ENCODE data around the gene BID.

The BID gene

GRCh38 chr22:17783773-17784480, 9.7 kb upstream of the BID start:
- DNase-seq (ENCODE audit: low spot score): no peak

- DNase-seq (ENCODE audit: low spot score): no peak
Observed at GRCh38 chr22:17783312-17783711, 9.0 kb upstream of the BID start.

GRCh38 chr22:17782621-17783020, 8.4 kb upstream of the BID start:
- no peak for DNase-seq (ENCODE audit: low spot score)

- no peak for DNase-seq (ENCODE audit: low spot score)
Observed at GRCh38 chr22:17782158-17782557, 7.9 kb upstream of the BID start.

- DNase-seq (ENCODE audit: low spot score): peak; percentile 59
Observed at GRCh38 chr22:17781319-17782031, 7.2 kb upstream of the BID start.

GRCh38 chr22:17780741-17781318, 6.6 kb upstream of the BID start:
- no peak for DNase-seq (ENCODE audit: low spot score)

- no peak for DNase-seq (ENCODE audit: low spot score)
Observed at GRCh38 chr22:17780116-17780740, 6.0 kb upstream of the BID start.

GRCh38 chr22:17779286-17780115, 5.2 kb upstream of the BID start:
- no peak for DNase-seq (ENCODE audit: low spot score)

- no peak for DNase-seq (ENCODE audit: low spot score)
Observed at GRCh38 chr22:17778412-17778976, 4.2 kb upstream of the BID start.

- no peak for DNase-seq (ENCODE audit: low spot score)
Observed at GRCh38 chr22:17777717-17778044, 3.4 kb upstream of the BID start.

- peak; percentile 43 for DNase-seq (ENCODE audit: low spot score)
Observed at GRCh38 chr22:17777005-17777716, 2.9 kb upstream of the BID start.

- no peak for DNase-seq (ENCODE audit: low spot score)
Observed at GRCh38 chr22:17775781-17776465, 1.7 kb upstream of the BID start.

- no peak for DNase-seq (ENCODE audit: low spot score)
Observed at GRCh38 chr22:17774926-17775685, 837 bp upstream of the BID start.

GRCh38 chr22:17773606-17774205, 563 bp downstream of the BID start:
- no peak for DNase-seq (ENCODE audit: low spot score)

GRCh38 chr22:17772958-17773605, 1.2 kb downstream of the BID start:
- DNase-seq (ENCODE audit: low spot score): no peak

- DNase-seq (ENCODE audit: low spot score): no peak
Observed at GRCh38 chr22:17772249-17772957, 1.9 kb downstream of the BID start.

GRCh38 chr22:17770180-17771077, 3.8 kb downstream of the BID start:
- DNase-seq (ENCODE audit: low spot score): no peak
